Fibroblast of the aortic adventitia (primary cell): ENCODE measurements around the gene IQGAP3. TPM values are rescaled to one million over a fixed set of nuclear protein-coding genes. Genes with fewer than 3 reads are reported as not detected.

Experiments used
- DNase-seq: peaks from one replicate; pipeline ENCODE4 v3.0.0-alpha.2; 2010; ENCODE audit warnings: low read depth
- H3K4me3 ChIP-seq: 2 replicates; pipeline ENCODE4 v1.5.1; 2011; ENCODE audit warnings: low read depth, mild to moderate bottlenecking, control low read depth, low read length, moderate library complexity
- total RNA-seq: library from RNA; depleted of rRNA; stranded (reverse); fragments of >200 nt; gene quantifications from 2 replicates; pipeline ENCODE4 v1.2.3, GENCODE V29; 2012; ENCODE audit warnings: low replicate concordance
- TF ChIP-seq, protein P1 (sequence below): IDR thresholded peaks from 2 replicates; pipeline ENCODE4 v1.5.1; 2011; ENCODE audit warnings: mild to moderate bottlenecking, low read length, control low read depth, inconsistent platforms; ENCODE audit not compliant: insufficient read depth

IQGAP3 gene
- total RNA-seq, 1 donor = 28.7 TPM

DNA sequence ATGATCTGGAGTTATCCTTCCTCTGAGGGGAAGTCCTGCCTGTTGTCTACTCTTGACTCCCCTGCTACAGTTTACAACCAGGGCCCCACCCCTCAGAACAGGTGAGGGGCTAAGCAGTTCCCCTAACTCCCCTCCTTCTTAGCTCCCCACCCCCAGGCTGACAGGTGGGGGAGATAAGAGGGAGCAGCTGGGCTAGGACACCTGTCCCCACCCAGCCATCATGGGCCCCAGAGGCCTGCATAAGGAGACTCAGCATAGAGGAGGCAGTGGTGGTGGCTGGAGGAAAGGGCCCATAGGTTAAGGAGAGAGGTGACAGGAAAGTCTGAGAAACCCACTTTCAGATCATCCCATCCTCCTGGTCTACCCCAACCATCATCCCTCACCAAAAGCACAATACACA lies 78.6 kb downstream of the IQGAP3 start:
- no peak overlapping the region for H3K4me3 ChIP-seq
- DNase-seq = no peak
- TF ChIP-seq, protein P1, sequence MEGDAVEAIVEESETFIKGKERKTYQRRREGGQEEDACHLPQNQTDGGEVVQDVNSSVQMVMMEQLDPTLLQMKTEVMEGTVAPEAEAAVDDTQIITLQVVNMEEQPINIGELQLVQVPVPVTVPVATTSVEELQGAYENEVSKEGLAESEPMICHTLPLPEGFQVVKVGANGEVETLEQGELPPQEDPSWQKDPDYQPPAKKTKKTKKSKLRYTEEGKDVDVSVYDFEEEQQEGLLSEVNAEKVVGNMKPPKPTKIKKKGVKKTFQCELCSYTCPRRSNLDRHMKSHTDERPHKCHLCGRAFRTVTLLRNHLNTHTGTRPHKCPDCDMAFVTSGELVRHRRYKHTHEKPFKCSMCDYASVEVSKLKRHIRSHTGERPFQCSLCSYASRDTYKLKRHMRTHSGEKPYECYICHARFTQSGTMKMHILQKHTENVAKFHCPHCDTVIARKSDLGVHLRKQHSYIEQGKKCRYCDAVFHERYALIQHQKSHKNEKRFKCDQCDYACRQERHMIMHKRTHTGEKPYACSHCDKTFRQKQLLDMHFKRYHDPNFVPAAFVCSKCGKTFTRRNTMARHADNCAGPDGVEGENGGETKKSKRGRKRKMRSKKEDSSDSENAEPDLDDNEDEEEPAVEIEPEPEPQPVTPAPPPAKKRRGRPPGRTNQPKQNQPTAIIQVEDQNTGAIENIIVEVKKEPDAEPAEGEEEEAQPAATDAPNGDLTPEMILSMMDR = no peak

DNA sequence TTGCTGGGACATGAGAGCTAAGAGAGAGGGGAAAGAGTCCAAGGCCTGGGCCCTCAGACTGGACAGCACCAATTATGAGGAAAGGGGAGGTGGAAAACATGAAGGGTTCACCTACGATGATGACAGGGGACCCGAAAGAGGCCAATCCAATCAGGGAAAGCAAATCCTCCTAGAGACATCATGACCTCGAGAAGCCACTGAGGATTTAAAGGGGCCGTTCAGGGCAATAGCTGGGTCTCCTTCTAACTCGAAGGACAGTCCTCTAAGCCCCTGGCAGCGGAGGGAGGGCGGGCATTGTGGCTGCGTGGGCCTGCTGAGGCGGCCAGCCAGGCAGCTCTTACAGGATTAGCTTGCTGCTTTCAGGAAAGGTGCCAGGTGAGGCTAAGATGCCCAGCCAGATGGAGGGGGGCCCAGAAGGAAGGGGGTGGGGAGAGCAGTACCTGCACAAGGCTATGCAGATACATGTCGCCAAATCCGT lies 79.2 kb downstream of the IQGAP3 start:
- DNase-seq = no peak
- TF ChIP-seq, protein P1 = no peak
- no peak overlapping the region for H3K4me3 ChIP-seq

DNA sequence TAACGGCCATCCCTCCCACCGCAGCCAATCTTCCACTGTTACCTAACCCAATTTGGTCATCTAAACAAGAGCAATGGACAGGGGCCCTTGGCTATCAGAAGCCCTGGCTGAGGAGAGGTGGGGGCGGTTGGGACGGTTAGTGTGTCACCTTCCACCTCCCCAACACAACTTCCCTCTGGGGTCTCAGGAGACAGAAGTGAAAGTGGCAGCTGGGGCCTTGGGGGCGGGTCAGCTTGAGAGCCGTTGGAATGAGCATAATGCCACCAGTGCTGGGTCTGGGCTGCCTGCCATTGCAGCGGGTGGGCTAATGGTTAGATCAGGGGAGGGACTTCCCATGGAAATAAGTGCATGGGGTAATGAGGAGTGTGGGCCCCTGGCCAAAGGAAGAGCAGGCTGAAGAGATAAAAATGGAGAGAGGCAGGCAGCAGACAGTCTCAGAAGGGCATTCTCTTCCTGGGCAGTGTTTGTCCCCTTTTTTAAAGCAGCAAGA lies 79.7 kb downstream of the IQGAP3 start:
- no peak overlapping the region for H3K4me3 ChIP-seq
- TF ChIP-seq, protein P1 = no peak
- DNase-seq = no peak

DNA sequence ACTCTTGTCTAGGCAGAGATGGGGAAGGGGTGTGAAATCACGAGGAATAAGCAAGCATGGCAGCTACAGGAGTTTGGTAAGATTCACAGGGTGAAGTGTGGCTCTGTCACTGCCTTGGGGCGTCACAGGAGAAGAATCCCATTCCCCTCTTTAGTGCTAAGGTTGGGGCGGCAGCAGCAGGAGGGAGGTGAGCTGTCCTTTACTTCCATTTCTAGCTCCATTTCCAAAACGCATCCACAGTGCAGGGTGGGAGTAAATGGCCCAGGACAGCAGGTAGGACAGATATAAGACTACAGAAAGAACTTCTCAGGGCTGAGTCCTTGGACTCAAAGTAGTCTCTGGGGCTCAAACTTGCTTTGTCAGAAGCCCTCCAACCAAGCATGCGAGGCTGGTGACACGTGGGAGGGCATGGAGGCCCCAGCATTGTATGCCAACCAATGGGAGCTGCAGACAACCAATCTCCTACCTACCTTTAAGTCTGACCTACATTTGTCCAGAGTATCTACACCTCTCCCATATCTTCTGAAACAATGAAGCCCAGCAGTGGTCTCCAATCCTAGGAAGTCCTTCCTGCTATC lies 80.3 kb downstream of the IQGAP3 start:
- TF ChIP-seq, protein P1 = no peak
- H3K4me3 ChIP-seq = no peak overlapping the region
- DNase-seq = no peak

DNA sequence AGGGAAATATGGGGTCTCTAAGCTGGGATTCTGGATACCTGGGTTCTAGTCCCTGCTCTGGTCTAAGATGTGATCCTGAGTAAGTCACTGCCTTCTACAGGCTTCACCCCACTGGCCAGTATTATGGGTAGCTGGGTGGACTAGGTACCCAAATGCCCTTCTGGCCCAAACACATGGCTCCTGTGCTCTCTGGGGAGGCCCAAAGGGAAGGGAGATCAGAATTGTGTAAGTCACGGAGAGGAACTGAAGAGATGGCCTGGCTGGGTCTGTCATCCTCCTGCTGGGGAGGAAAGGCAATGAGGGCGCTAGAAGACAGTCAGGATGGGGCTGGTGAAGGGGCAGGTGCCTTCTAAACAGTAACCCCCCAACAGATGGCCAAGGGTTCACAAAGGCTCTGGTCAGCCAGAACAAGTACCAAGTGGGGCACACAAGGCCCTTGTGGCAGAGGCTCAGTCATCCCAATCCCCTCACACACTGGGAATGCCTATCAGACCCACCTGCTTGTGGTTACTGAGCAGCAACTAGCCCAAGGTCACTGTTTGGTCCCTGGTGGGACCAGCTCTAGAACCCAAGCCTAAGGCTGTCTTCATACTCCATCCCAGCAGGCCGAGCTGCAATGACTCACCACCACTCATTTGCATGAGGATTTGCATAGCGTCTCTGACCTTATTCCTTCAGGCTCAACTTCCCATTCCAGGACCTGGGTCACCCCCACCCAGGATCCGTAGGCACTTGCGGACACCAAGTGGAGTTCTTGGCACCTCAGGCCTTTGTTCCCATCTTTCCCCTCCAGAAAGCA lies 81.0 kb downstream of the IQGAP3 start:
- TF ChIP-seq, protein P1 = no peak
- DNase-seq = no peak
- no peak overlapping the region for H3K4me3 ChIP-seq

DNA sequence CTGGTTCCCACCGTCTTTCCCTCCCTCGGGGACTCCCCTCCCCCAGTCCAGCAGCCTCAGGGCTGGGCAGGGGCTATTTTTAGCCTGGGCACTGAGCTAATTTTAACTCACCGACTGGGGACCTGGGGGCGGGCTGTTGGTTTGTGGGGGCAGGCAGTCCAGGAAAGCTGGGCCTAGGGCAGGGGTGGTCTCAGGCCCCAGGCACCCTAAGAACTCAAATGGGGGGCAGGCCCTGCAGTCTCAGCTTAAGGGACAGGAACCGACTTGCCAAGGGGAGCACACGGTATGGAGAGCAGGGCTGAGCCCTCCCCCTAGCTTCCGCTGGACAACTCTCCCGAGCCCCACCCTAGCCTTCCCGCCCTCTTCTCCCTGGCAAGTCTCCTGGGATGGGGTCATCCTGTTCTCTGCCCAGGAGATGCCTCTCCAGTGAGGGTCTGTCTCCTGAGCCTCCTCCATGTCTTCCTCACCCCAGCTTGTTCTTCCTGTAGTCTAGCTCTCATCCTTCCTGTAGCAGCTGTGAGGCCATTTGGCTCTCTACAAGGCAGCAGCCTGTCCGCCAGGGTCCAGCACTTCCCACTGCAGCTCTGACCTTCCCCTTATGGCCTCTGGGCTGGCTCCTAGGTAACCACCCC lies 81.8 kb downstream of the IQGAP3 start:
- TF ChIP-seq, protein P1 = peak; percentile 46
- no peak for DNase-seq
- peak overlapping the region; percentile 35 for H3K4me3 ChIP-seq
